ENCODE results near the gene AWAT2.

- TF ChIP-seq EZH2 (IDR thresholded peaks at IDR 0.05; ENCODE audit: borderline replicate concordance, low read length) (no peak), CTCF (conservative IDR thresholded peaks at IDR 0.05 in 1 of 2, IDR thresholded peaks at IDR 0.05 in 1 of 2; ENCODE audit: extremely low read depth in 1 of 2, insufficient read depth in 1 of 2, low read depth in 1 of 2, low read length in 2 of 2) (peak; percentile 62 to 69)
Observed at GRCh38 chrX:70033348-70034051, 16.2 kb downstream of the AWAT2 start.

All from mammary epithelial cell (primary cell).